LHCN-M2 (cell line): ENCODE measurements around the gene TBC1D21. TPM values are rescaled to one million over a fixed set of nuclear protein-coding genes. Genes with fewer than 3 reads are reported as not detected.

Experiments
- DNase-seq: peaks from one replicate; pipeline ENCODE4 v3.0.0-alpha.2; 2012; ENCODE audit warnings: low read depth
- total RNA-seq: library from RNA; depleted of rRNA; stranded (reverse); fragments of >200 nt; gene quantifications from 2 replicates; pipeline ENCODE4 v1.2.3, GENCODE V29; 2014

Gene TBC1D21
- total RNA-seq, 1 experiment from 2014 or later: not detected

- no peak for DNase-seq
Measured at GRCh38 chr15:73888224-73889041, 15.1 kb downstream of the TBC1D21 start.

DNA sequence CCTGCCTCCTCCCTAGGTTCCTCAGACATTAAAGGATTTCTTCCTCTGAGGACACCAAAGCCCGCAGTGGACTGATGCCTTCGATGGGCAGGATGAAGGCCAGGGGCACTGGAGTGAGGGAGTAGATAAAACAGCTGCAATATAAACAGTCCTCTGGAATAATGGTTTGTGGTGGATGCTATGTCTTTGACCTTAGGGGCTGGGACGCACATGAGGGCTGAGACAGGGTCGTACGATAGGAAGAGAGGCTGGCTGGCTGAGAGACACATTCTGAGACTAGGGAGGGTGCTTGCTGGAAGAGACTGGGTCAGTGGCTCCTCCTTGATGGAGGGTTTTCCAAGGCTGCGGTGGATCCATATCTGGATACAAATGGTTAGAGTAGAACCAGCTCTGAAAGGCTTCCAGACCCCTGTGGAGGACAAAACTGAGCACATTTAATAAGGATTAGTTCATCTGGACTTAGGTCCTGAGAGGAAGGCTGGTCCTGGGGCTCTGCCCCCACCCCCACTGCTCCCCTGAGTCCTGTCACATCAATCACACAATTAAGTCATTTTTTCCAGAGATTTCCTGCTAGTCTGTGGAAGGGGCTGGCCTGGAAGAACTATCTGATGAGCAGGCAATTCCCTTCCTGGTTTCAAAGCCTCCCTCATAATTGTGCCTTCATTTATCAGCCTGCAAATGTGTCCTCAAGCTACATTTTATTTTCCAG, 15.8 kb downstream of the TBC1D21 start:
- no peak for DNase-seq

- DNase-seq: no peak
Measured at GRCh38 chr15:73889762-73890124, 16.4 kb downstream of the TBC1D21 start.

DNA sequence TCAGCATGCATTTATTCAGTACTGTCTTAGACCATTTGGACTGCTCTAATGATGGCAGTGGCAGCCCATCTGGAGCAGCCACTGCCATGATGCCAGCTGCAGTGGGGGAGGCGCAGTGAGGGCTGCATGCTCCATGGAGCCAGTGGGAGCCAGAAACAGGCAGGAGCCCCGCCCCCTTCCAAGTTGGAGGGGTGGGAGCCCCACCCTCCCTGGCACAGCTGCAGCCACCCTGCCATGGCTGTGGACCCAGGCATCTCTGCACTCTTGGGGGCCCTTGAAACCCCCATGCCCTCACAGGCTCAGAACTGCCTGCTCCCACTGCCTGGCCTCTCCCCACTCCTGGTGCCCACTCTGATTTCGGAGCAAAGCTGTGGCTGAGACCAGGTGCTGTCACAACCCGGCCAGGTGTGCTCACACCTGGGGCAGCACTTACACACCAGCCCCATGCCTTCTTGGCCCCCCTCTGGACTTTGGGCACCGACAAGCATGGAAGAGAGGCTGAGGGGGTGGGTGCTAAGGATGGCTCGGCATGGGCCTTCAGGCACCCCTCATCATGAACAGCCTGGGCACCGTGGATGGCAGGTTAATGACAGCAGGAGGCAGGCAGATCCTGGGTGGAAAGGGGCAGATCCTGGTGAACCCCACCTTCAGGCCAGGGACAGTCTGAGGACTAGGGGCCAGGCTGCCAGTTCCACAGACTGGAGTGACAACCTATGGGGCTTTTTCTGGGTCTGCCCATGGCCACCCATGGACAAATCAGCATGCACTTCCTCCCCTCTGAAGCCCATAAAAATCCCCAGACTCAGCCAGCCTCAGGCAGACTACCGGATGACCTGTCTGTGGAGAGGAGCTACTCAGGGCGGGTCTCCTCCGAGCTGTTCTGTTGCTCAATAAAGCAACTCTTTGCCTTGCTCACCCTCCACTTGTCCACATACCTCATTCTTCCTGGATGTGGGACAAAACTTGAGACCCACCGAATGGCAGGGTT, 18.3 kb downstream of the TBC1D21 start:
- no peak for DNase-seq

GRCh38 chr15:73892446-73893226, 19.3 kb downstream of the TBC1D21 start:
- DNase-seq: no peak

GRCh38 chr15:73894133-73894814, 20.9 kb downstream of the TBC1D21 start:
- DNase-seq: no peak

DNA sequence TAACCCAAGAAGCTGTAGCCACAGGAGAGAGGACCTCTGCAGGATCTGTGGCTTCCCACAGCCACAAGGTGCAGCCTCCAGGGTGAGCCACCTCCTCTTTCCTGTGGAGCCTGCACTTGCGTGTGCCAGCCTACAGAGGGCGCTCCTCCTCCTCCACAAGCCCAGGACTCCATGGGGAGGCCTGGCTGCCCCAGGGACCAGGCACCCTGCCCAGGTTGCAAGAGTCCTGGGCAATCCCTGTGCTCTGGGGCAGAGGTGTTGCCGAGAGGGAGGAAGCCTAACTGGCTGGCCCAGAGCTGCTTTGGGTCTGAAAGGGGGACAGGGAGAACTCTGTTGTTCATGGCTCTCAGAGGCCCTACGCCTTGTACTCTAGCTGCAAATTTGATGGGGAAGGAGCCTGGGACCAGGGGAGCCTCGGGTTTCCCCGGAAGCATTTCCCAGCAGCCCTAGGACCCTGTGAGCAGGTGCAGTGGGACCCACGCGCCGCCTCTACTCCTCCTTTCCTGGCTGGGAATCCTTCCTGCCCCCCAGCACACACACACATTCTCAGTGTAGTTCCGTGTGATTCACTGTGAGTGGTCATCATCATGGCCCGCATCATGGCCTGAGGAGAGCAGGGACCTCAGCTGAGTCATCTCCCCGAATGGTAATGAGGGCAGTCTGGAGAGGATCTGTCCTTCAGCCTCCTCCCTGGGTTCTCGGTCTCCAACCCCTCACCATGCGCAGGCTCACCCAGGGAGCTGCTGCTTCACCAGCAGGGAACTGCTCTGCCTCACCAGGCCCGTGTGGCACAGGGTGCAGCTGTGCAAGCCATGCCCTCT, 24.3 kb downstream of the TBC1D21 start:
- peak; percentile 96 for DNase-seq

DNA sequence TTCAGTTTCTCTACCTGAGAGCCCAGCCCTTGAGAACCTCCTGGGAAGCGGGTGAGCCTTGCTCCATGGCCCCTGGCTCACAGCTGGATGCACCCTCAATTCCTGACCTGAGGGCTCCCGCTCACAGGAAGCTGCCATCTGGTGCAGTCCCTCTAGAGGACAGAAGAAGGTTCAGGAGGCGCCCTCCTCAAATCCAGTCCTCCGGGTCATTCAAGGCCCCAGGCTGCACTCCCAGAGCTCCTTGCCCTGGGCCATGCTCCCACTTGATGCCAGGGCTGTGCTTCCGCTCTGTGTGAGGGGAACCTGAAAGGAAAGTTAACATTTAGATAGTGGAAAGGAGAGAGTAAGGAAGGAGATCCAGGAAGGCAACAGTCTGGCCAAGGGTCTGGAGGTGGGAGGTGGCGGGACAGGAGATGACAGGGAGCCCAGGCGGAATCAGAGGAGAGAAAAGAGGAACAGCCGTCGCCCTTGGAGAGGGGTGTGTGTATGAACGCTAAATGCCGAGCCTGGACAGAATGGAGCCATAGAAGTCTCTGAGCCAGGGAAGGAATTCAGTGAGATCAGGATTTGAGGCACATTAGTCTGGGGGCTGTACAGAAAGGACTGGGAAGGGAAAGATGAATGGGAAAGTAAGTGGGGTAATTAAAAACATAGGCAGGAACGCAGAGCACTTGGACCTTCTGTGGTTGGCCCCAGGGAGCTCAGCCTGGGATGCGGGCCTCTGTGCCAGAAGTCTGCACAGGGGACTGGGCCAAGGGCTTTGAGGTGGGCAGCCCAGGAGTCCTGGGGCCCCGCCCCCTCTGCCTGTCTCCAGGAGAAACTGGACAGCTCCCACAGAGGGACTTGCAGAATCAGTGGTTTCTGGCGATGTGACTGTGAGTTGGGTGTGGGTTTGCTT, 26.1 kb downstream of the TBC1D21 start:
- DNase-seq: peak; percentile 33

DNA sequence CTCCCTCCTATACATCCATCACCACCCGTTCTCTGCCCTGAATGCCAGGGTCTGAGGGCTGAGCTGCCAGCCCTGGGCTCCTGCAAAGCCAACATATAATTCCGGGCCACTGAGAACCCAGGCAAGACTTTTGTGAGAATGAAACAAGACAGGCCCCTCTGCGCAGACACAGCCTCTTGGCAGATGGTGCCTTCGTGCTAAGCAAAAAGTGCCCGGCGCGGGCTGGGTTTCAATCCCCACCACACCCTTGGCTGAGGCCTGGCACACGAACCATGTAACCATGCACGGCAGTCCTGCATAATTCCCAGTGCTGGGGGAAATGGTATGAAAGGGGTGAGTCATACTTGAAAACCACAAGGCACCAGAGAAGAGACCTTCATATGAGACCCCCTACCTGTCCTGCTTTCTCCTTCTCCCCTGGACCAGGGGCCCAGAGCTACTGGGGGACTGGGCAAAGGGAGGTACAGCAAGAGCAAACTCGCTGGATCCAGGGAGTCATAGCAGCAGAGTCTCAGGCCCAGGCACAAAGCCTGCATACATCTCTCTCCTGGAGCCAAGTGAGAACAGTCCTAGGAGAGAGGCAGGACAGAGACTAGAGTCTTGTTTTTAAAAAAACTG, 26.8 kb downstream of the TBC1D21 start:
- peak; percentile 80 for DNase-seq

GRCh38 chr15:73901126-73901810, 27.9 kb downstream of the TBC1D21 start:
- DNase-seq: no peak

- no peak for DNase-seq
Measured at GRCh38 chr15:73902121-73903020, 29.0 kb downstream of the TBC1D21 start.

GRCh38 chr15:73904026-73904815, 30.9 kb downstream of the TBC1D21 start:
- DNase-seq: no peak

DNA sequence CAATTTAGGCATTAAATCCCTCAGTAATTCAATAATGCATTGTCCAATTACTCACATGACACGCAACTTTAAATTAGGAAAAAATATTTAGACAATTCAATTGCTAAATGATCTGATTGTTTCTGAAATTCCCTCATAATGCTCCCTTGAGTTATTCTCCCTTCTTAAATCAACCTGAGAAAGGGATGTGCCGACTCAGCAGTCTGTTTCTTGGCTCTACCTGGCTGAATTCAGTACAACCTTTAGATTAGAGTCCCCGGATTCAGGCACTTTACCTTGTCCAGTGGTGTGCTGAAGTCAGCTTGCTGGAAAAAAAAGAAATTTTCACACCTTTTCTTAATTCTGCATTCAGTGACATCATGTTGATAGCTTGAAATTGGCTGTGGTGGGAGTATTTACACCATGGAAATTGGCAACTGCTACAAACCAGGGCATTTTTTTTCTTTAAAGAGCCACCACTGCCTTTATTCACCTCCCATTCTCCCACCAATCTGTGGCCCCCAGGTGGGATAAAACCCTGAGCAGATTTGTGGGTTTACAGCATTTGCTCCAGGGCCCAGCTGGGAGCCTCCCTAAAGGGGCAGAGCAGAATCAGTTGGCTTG, 32.0 kb downstream of the TBC1D21 start:
- DNase-seq: no peak

GRCh38 chr15:73906346-73907034, 33.1 kb downstream of the TBC1D21 start:
- peak; percentile 67 for DNase-seq

DNA sequence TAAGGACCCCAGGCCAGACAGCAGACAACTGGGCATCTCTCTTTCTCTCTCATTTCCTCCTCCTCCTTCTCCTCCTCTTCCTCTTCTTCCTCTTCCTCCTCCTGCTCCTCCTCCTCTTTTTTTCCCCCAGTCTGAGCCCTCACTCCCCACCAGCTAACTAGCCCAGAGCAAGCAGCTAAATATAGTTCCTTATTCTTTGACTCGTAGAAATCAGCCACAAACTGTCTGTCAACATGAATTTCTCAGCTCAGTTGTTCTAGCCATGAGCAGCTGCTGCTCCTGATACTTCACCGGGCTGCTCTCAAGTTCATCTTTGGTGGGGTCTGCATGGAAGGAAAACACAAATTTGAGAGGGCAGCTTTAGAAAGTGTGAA, 33.7 kb downstream of the TBC1D21 start:
- peak; percentile 42 for DNase-seq
